ENCODE data around the gene HCN4.

GRCh38 chr15:73345658-73346057 is 23.1 kb downstream of the HCN4 start:
- TF ChIP-seq CTCF (IDR thresholded peaks at IDR 0.05) = no peak
- no peak for TF ChIP-seq POLR2A (IDR thresholded peaks at IDR 0.05)
